ENCODE measurements around the gene FARS2. TPM values are rescaled to one million over a fixed set of nuclear protein-coding genes. Genes with fewer than 3 reads are reported as not detected.
A peak's percentile ranks its signal among the peaks of the same experiment; 100 is the strongest.

Gene FARS2
- polyA plus RNA-seq, 2 of the 4 experiments (the other 2 are of a cell fraction): 12.9 to 17.5 TPM

GRCh38 chr6:5213836-5214235 lies 47.5 kb upstream of the FARS2 start:
- no peak for DNase-seq (ENCODE audit: low read depth in 1 of 2, low spot score in 1 of 2)
- TF ChIP-seq USF2 (IDR thresholded peaks at IDR 0.05) (no peak), MAZ (IDR thresholded peaks at IDR 0.05; ENCODE audit: borderline replicate concordance, low read depth, low read length) (no peak), REST (IDR thresholded peaks at IDR 0.05) (no peak), ZSCAN20 (CRISPR knock-in tag; IDR thresholded peaks at IDR 0.05) (no peak), JUN (IDR thresholded peaks at IDR 0.05) (no peak), FOSB (CRISPR knock-in tag; IDR thresholded peaks at IDR 0.05) (no peak), HOXB5 (CRISPR knock-in tag; IDR thresholded peaks at IDR 0.05) (no peak), FOXS1 (CRISPR knock-in tag; IDR thresholded peaks at IDR 0.05) (no peak), RNF2 (IDR thresholded peaks at IDR 0.05; ENCODE audit: borderline replicate concordance, low read depth) (no peak), JUNB (IDR thresholded peaks at IDR 0.05) (no peak), NFE2L2 (conservative IDR thresholded peaks at IDR 0.05; ENCODE audit: low read length) (no peak), HDAC2 (IDR thresholded peaks at IDR 0.05) (no peak), BCL3 (IDR thresholded peaks at IDR 0.05) (no peak), ESRRA (IDR thresholded peaks at IDR 0.05; ENCODE audit: borderline replicate concordance, low read length) (no peak), KDM5A (IDR thresholded peaks at IDR 0.05) (no peak), RFX5 (IDR thresholded peaks at IDR 0.05) (no peak), HES2 (IDR thresholded peaks at IDR 0.05) (no peak), CBX2 (IDR thresholded peaks at IDR 0.05; ENCODE audit: borderline replicate concordance, low read depth) (no peak)
- TF ChIP-seq, protein P1, sequence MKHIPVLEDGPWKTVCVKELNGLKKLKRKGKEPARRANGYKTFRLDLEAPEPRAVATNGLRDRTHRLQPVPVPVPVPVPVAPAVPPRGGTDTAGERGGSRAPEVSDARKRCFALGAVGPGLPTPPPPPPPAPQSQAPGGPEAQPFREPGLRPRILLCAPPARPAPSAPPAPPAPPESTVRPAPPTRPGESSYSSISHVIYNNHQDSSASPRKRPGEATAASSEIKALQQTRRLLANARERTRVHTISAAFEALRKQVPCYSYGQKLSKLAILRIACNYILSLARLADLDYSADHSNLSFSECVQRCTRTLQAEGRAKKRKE (CRISPR knock-in tag; IDR thresholded peaks at IDR 0.05; ENCODE audit: low read depth): no peak
- TF ChIP-seq, protein P2, sequence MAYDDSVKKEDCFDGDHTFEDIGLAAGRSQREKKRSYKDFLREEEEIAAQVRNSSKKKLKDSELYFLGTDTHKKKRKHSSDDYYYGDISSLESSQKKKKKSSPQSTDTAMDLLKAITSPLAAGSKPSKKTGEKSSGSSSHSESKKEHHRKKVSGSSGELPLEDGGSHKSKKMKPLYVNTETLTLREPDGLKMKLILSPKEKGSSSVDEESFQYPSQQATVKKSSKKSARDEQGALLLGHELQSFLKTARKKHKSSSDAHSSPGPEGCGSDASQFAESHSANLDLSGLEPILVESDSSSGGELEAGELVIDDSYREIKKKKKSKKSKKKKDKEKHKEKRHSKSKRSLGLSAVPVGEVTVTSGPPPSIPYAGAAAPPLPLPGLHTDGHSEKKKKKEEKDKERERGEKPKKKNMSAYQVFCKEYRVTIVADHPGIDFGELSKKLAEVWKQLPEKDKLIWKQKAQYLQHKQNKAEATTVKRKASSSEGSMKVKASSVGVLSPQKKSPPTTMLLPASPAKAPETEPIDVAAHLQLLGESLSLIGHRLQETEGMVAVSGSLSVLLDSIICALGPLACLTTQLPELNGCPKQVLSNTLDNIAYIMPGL (CRISPR knock-in tag; IDR thresholded peaks at IDR 0.05; ENCODE audit: borderline replicate concordance): no peak
- FAIRE-seq: no peak
- H3K27ac ChIP-seq: no peak overlapping the region
- ChIA-PET CTCF (interaction anchor here (0.8 to 1.3 kb wide), 3 partner anchors 10 to 70 kb away, joined by 3 to 4 read pairs (median 3); no protein-coding TSS in a partner anchor), POLR2A (no interaction called here)
- ATAC-seq: 0 out of 6 replicates have a peak, but pooled peaks of 1 of the 2 experiments have one; percentile 24
- no peaks in the 10 kb centered on the region for H3K9me3 ChIP-seq
- no peak overlapping the region for H3K4me2 ChIP-seq
- WGBS (ENCODE audit: missing lambda C conversion rate): 88% methylated on average over 8 of the region's 8 CpGs
- no peaks in the 10 kb centered on the region for H3K4me1 ChIP-seq
- no peak overlapping the region for H3K4me3 ChIP-seq

Data from A549 (cell line).